Testis (tissue), 3 donors: Measurements from ENCODE around the gene COLGALT1. TPM values are rescaled to one million over a fixed set of nuclear protein-coding genes. Genes with fewer than 3 reads are reported as not detected.

Experiments
- DNase-seq: peaks from one replicate; pipeline ENCODE4 v3.0.0-alpha.2; 2019
- H3K27ac ChIP-seq, 2 donors: fragments of 200-600 bp; sonication (generic); one replicate each; pipeline ENCODE4 v1.5.1; 2019
- H3K27me3 ChIP-seq: fragments of 200-600 bp; sonication (generic); one replicate; pipeline ENCODE4 v1.5.1; 2019
- H3K36me3 ChIP-seq: fragments of 200-600 bp; sonication (generic); one replicate; pipeline ENCODE4 v1.5.1; 2017; ENCODE audit warnings: low read depth; ENCODE audit errors: missing control alignments
- H3K4me1 ChIP-seq: fragments of 200-600 bp; sonication (generic); one replicate; pipeline ENCODE4 v1.5.1; 2019
- H3K4me3 ChIP-seq, 2 donors: fragments of 200-600 bp; sonication (generic); one replicate each; pipeline ENCODE4 v1.5.1; 2017 to 2019
- H3K9me3 ChIP-seq: fragments of 200-600 bp; sonication (generic); one replicate; pipeline ENCODE4 v1.5.1; 2017
- POLR2A ChIP-seq: fragments of 450-650 bp; IDR thresholded peaks from one replicate; pipeline ENCODE4 v1.6.1; 2017; ENCODE audit warnings: antibody characterized with exemption, mild to moderate bottlenecking, moderate library complexity
- WGBS, 2 donors: methylation state at CpG; one replicate each; pipeline ENCODE4 v1.1.5; 2018; 5-methylcytosine and 5-hydroxymethylcytosine counted together
- intact Hi-C: fragments of 100-400 bp; cut with DNase I; formaldehyde crosslinking; loops from one replicate; pipeline ENCODE4 v1.15.1; 2023; ENCODE audit warnings: low total_unique reads
- polyA plus RNA-seq: library from polyadenylated mRNA; stranded (reverse); fragments of 350-450 nt; fragmentation: Illumina TruSeq; extraction: RNeasy Lipid Tissue Mini Kit (QIAGEN cat#74804); gene quantifications from one replicate; pipeline ENCODE4 v1.2.3, GENCODE V29; 2014; ENCODE audit warnings: low read depth, low replicate concordance; ENCODE audit not compliant: insufficient read depth
- total RNA-seq, 2 donors: library from RNA; depleted of rRNA; stranded (reverse); fragments of >200 nt; gene quantifications; one replicate each; pipeline ENCODE4 v1.2.3, GENCODE V29; 2016
- TF ChIP-seq, protein P1 (sequence below), 3 experiments: fragments of 450-650 bp in 2 of 3; fragments of 200-600 bp in 1 of 3; sonication (generic) in 1 of 3; IDR thresholded peaks; one replicate each; pipeline ENCODE4 v1.5.1; 2016 to 2019; ENCODE audit warnings: antibody characterized with exemption in 3 of 3, mild to moderate bottlenecking in 2 of 3, moderate library complexity in 1 of 3

COLGALT1 gene
- total and polyA plus RNA-seq, 3 donors from 2014 or later = 52.0 to 94.5 (median 70.3) TPM

GRCh38 chr19:17542793-17543582, 12.5 kb upstream of the COLGALT1 start:
- intact Hi-C loops = no loop called here
- H3K4me1 ChIP-seq = no peaks in the 10 kb centered on the region
- H3K4me3 ChIP-seq = no peak overlapping the region
- H3K27me3 ChIP-seq = no peaks in the 10 kb centered on the region
- WGBS, 2 donors = 80 to 84% methylated on average over 13 to 14 of the region's 14 CpGs
- H3K36me3 ChIP-seq = no peaks in the 10 kb centered on the region
- H3K27ac ChIP-seq = no peak overlapping the region
- TF ChIP-seq POLR2A = no peak
- TF ChIP-seq, protein P1, sequence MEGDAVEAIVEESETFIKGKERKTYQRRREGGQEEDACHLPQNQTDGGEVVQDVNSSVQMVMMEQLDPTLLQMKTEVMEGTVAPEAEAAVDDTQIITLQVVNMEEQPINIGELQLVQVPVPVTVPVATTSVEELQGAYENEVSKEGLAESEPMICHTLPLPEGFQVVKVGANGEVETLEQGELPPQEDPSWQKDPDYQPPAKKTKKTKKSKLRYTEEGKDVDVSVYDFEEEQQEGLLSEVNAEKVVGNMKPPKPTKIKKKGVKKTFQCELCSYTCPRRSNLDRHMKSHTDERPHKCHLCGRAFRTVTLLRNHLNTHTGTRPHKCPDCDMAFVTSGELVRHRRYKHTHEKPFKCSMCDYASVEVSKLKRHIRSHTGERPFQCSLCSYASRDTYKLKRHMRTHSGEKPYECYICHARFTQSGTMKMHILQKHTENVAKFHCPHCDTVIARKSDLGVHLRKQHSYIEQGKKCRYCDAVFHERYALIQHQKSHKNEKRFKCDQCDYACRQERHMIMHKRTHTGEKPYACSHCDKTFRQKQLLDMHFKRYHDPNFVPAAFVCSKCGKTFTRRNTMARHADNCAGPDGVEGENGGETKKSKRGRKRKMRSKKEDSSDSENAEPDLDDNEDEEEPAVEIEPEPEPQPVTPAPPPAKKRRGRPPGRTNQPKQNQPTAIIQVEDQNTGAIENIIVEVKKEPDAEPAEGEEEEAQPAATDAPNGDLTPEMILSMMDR (IDR thresholded peaks at IDR 0.05) = no peak
- no peak for DNase-seq
- H3K9me3 ChIP-seq = no peaks in the 10 kb centered on the region

DNA sequence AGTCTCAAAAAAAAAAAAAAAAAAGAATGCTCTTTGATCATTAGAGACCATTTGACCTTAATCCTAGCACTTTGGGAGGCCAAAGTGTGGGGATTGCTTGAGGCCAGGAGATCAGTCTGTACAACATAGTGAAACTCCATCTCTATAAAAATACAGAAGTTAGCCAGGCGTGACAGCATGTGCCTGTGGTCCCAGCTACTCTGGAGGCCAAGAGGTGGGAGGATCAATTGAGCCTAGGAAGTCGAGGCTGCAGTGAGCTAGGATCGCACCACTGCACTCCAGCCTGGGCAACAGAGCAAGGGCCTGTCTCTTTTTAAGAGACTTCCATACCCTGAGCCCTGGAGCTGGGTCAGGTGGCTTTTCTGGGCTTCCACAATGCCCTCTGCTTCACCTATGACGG, 11.5 kb upstream of the COLGALT1 start:
- DNase-seq = no peak
- Histone ChIP-seq H3K27ac (no peak overlapping the region), H3K9me3 (no peaks in the 10 kb centered on the region), H3K27me3 (no peaks in the 10 kb centered on the region), H3K4me1 (no peaks in the 10 kb centered on the region), H3K4me3 (no peak overlapping the region), H3K36me3 (no peaks in the 10 kb centered on the region)
- 42 to 71% methylated on average over 2 to 4 of the region's 4 CpGs for WGBS, 2 donors
- no peak for TF ChIP-seq POLR2A
- TF ChIP-seq, protein P1 (IDR thresholded peaks at IDR 0.05) = no peak
- intact Hi-C loops = no loop called here

DNA sequence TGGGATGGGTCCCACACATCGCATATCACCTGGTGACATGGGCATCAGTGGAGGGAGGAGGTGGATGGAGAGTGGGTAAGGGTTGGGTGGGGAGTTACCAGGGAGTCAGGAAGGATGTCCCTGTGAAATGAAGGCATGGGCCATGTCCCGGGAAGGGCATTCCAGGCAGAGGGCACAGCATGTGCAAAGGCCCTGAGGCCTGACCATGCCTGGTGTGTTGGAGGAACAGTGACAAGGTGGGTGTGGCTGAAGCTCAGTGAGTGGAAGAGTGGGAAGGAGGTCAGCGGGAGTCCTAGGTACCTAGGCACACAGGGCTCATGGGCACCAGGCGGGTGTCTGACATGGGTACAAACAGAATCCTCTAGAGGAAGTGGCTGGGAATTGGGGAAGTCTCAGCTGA, 11.0 kb upstream of the COLGALT1 start:
- WGBS, 2 donors = 95 to 97% methylated on average over 4 of the region's 4 CpGs

DNA sequence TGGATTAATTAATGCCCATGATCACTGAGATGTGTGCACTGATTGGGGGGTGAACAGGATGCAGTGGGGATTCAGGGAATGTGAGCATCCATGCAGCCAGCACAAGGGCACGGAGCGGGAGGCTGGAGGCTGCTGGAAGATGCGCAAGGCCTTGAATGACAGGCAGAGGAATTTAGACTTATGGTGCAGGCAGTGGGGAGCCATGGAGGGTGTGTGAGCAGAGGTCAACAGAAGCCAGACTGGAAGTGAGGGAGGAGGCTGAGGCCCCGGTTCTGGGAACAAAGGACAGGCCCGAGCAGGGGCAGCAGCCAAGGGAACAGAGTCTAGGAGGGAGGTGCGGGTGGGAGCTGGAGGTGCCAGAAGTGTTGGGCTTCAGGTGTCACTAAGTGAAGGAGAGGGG, 7.3 kb upstream of the COLGALT1 start:
- Histone ChIP-seq H3K27me3 (no peaks in the 10 kb centered on the region), H3K4me3 (no peak overlapping the region), H3K9me3 (no peaks in the 10 kb centered on the region), H3K27ac (no peak overlapping the region), H3K4me1 (no peaks in the 10 kb centered on the region), H3K36me3 (no peaks in the 10 kb centered on the region)
- 87% methylated on average over 6 of the region's 6 CpGs for WGBS, 2 donors
- DNase-seq = no peak
- TF ChIP-seq, protein P1 (IDR thresholded peaks at IDR 0.05) = no peak
- no peak for TF ChIP-seq POLR2A
- intact Hi-C loops = no loop called here

More for the DNA sequence above, 11.0 kb upstream of the COLGALT1 start:
- H3K4me3 ChIP-seq = no peak overlapping the region
- no peaks in the 10 kb centered on the region for H3K36me3 ChIP-seq
- TF ChIP-seq, protein P1 (IDR thresholded peaks at IDR 0.05) = no peak
- TF ChIP-seq POLR2A = no peak
- H3K9me3 ChIP-seq = no peaks in the 10 kb centered on the region
- no peaks in the 10 kb centered on the region for H3K27me3 ChIP-seq
- no peak overlapping the region for H3K27ac ChIP-seq
- intact Hi-C loops = no loop called here
- no peak for DNase-seq
- no peaks in the 10 kb centered on the region for H3K4me1 ChIP-seq
